Measurements from ENCODE around the gene MPC1. TPM values are rescaled to one million over a fixed set of nuclear protein-coding genes. Genes with fewer than 3 reads are reported as not detected.

Gene MPC1
- total RNA-seq, 1 donor from 2014 or later: 23.8 TPM

DNA sequence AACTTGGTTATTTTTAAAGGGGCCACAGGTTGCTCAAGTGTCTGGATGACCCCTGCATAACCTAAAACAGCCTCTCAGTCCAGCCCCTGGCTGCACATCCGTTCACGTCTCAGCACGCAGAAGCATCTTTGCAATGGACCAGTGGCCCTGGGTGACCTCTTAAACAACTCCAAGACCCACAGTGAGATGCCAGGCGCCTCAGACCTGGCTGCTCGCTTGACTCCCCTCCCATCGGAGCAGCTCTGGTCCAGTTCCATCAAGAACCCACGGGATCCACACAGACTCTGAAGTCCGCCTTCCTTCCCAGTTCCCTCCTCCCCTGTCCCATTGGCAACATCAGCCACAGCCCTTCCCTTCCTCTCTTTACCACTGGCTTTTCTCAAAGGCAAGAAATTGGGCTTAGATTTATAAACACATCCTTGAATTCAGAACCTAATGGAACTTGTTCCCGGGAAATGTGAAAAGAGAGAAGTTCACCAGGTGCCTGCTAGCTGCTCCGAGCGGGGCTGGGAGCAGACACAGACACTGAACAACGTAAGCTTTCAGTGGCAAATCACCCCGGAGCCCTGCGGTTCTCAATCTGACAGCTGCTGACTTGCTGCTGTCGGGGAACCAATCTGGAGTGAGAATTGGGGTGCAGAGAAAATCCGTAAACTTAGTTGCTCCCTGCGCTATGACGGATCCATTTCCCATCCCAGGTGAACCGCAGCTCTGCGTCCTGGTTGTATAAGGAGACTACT is 39.6 kb upstream of the MPC1 start:
- H3K27me3 ChIP-seq: no peaks in the 10 kb centered on the region
- peaks cover 8 to 68% of the 10 kb centered on the region in 2 donors for H3K36me3 ChIP-seq
- H3K27ac ChIP-seq: no peak overlapping the region
- no peak for DNase-seq (ENCODE audit: low spot score in 2 of 2)
- intact Hi-C loops (cut with DNase I): no loop called here
- H3K4me3 ChIP-seq: no peak overlapping the region
- TF ChIP-seq CTCF (IDR thresholded peaks at IDR 0.05): no peak
- H3K4me1 ChIP-seq: no peaks in the 10 kb centered on the region
- H3K9me3 ChIP-seq: no peaks in the 10 kb centered on the region

DNA sequence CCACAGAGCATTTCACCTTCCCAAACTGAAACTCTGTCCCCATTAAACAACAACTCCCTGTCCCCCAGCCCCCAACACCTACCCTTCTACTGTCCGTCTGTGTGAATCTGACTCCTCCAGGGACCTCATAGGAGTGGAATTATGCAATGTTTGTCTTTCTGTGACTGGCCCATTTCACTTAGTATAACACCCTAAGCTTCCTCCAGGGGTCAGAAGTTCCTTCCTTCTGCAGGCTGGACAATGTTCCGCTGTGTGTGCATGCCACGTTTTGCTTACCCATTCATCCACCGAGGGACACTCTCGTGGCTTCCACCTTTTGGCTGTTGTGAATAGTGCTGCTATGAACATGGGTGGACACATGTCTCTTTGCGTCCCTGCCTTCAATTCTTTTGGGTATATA is 37.6 kb upstream of the MPC1 start:
- peak in 1 of 3 experiments; percentile 20 for TF ChIP-seq CTCF (IDR thresholded peaks at IDR 0.05)
- Histone ChIP-seq H3K4me1 (no peaks in the 10 kb centered on the region), H3K36me3 (peaks cover 8 to 68% of the 10 kb centered on the region in 2 donors), H3K9me3 (no peaks in the 10 kb centered on the region), H3K4me3 (no peak overlapping the region), H3K27me3 (no peaks in the 10 kb centered on the region), H3K27ac (no peak overlapping the region)
- intact Hi-C loops (cut with DNase I): no loop called here
- no peak for DNase-seq (ENCODE audit: low spot score in 2 of 2)

DNA sequence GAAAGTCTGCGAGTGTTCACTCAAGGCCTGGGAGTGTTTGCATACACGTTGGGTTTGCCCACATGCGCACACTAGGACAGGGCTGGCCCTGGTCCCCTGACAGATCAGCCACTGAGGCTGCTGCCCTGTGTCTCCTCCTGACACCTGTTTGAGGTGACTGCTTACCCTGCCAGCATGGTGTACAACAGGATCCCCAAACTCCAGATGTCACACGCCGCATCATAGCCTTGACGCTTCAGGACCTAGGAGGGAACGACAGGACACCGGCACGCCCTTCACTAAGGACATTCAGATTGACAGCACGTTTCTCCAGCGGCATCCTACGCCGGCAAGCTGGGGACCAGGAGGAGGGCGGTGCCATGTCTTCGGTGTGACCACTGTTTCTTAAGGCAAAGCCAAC is 37.0 kb upstream of the MPC1 start:
- Histone ChIP-seq H3K27me3 (no peaks in the 10 kb centered on the region), H3K4me3 (no peak overlapping the region), H3K36me3 (peaks cover 8 to 63% of the 10 kb centered on the region in 2 donors), H3K9me3 (no peaks in the 10 kb centered on the region), H3K27ac (no peak overlapping the region), H3K4me1 (no peaks in the 10 kb centered on the region)
- no peak for TF ChIP-seq CTCF (IDR thresholded peaks at IDR 0.05)
- intact Hi-C loops (cut with DNase I): no loop called here
- DNase-seq (ENCODE audit: low spot score in 2 of 2): no peak

- DNase-seq (ENCODE audit: low spot score in 2 of 2): no peak
- Histone ChIP-seq H3K27me3 (no peaks in the 10 kb centered on the region), H3K27ac (no peak overlapping the region), H3K36me3 (peaks cover 8 to 62% of the 10 kb centered on the region in 2 donors), H3K9me3 (no peaks in the 10 kb centered on the region), H3K4me1 (no peaks in the 10 kb centered on the region), H3K4me3 (no peak overlapping the region)
- intact Hi-C loops (cut with DNase I): no loop called here
- TF ChIP-seq CTCF (IDR thresholded peaks at IDR 0.05): no peak
Observed at GRCh38 chr6:166419286-166419685, 36.5 kb upstream of the MPC1 start.

DNA sequence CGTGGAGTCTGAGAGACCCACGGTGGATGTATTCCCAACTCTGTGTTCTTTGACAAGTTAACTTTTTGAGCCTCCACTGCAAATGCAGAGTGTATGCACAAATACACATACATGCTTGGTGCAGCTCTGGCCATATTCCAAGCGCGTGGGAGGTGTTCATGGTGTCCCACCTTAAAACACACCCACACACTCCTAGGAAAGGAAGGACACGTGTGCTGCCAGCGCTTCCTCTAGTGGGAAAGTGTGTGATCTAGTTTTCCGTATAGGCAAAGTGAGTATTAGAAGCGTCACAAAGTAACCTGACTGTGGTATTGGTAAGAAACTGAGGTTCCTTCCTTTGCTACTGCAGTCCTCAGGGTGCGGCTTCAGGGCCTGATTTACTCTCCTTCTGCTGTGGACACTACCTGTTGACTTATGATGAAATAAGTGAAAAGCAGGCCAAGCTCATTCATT is 36.0 kb upstream of the MPC1 start:
- intact Hi-C loops (cut with DNase I): no loop called here
- Histone ChIP-seq H3K9me3 (no peaks in the 10 kb centered on the region), H3K36me3 (peaks cover 8 to 59% of the 10 kb centered on the region in 2 donors), H3K4me1 (no peaks in the 10 kb centered on the region), H3K27me3 (no peaks in the 10 kb centered on the region), H3K4me3 (no peak overlapping the region), H3K27ac (no peak overlapping the region)
- TF ChIP-seq CTCF (IDR thresholded peaks at IDR 0.05): no peak
- DNase-seq (ENCODE audit: low spot score in 2 of 2): no peak

All from ascending aorta (tissue), 2 donors.